Transverse colon (tissue), 4 donors: ENCODE measurements around the gene LAMP2.

Experiments used
- POLR2A ChIP-seq: fragments of 450-650 bp; IDR thresholded peaks from one replicate; pipeline ENCODE4 v1.6.1; 2016; ENCODE audit warnings: antibody characterized with exemption, mild to moderate bottlenecking, moderate library complexity
- POLR2AphosphoS5 ChIP-seq, 3 donors: sonication (generic); formaldehyde crosslinking; IDR thresholded peaks; one replicate each; pipeline ENCODE4 v1.6.1; 2016; ENCODE audit warnings: antibody characterized with exemption in 3 of 3
- TF ChIP-seq, protein P1 (sequence below), 5 experiments: fragments of 200-600 bp in 3 of 5; fragments of 450-650 bp in 2 of 5; sonication (generic) in 3 of 5; IDR thresholded peaks; 1 replicate in 2 of 5; 2 replicates in 3 of 5; pipeline ENCODE4 v1.5.1; 2016 to 2017; ENCODE audit warnings: antibody characterized with exemption in 5 of 5, inconsistent platforms in 3 of 5, mild to moderate bottlenecking in 2 of 5, moderate library complexity in 1 of 5

DNA sequence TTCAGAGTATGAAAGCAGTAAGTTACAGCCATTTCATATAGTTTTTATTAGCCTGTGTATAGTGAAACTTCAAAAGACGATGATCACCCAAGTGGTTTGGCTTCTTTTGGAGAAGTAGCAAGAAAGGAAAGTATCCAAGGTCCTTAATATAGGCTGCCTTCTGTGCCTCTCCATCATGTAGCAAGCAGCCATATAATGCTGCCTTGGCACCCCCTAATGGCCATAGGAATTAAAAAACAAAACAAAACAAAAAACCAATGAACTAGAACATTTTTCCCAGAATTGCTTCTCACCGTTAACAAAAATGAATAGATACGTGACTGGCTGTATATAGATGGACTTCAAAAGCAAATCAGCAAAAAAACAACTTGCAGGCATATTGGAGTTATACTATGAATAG, 18.9 kb downstream of the LAMP2 start:
- TF ChIP-seq, protein P1, sequence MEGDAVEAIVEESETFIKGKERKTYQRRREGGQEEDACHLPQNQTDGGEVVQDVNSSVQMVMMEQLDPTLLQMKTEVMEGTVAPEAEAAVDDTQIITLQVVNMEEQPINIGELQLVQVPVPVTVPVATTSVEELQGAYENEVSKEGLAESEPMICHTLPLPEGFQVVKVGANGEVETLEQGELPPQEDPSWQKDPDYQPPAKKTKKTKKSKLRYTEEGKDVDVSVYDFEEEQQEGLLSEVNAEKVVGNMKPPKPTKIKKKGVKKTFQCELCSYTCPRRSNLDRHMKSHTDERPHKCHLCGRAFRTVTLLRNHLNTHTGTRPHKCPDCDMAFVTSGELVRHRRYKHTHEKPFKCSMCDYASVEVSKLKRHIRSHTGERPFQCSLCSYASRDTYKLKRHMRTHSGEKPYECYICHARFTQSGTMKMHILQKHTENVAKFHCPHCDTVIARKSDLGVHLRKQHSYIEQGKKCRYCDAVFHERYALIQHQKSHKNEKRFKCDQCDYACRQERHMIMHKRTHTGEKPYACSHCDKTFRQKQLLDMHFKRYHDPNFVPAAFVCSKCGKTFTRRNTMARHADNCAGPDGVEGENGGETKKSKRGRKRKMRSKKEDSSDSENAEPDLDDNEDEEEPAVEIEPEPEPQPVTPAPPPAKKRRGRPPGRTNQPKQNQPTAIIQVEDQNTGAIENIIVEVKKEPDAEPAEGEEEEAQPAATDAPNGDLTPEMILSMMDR (IDR thresholded peaks at IDR 0.05): no peak
- TF ChIP-seq POLR2A: no peak
- no peak for TF ChIP-seq POLR2AphosphoS5 (IDR thresholded peaks at IDR 0.05)
